HG03558 (cell line): Measurements from ENCODE around the gene FHL1.

ENCODE experiments used
- ATAC-seq: cut with Tn5 transposase; IDR thresholded peaks from one replicate; pipeline ENCODE4 v1.9.1; 2021; ENCODE audit warnings: moderate number of reproducible peaks; ENCODE audit not compliant: unreplicated experiment; ENCODE audit errors: extremely low read depth

FHL1 gene

GRCh38 chrX:136246201-136246600 lies 98.9 kb downstream of the FHL1 start:
- ATAC-seq = no peak

GRCh38 chrX:136250191-136251040 lies 103.1 kb downstream of the FHL1 start:
- ATAC-seq = peak; percentile 14

DNA sequence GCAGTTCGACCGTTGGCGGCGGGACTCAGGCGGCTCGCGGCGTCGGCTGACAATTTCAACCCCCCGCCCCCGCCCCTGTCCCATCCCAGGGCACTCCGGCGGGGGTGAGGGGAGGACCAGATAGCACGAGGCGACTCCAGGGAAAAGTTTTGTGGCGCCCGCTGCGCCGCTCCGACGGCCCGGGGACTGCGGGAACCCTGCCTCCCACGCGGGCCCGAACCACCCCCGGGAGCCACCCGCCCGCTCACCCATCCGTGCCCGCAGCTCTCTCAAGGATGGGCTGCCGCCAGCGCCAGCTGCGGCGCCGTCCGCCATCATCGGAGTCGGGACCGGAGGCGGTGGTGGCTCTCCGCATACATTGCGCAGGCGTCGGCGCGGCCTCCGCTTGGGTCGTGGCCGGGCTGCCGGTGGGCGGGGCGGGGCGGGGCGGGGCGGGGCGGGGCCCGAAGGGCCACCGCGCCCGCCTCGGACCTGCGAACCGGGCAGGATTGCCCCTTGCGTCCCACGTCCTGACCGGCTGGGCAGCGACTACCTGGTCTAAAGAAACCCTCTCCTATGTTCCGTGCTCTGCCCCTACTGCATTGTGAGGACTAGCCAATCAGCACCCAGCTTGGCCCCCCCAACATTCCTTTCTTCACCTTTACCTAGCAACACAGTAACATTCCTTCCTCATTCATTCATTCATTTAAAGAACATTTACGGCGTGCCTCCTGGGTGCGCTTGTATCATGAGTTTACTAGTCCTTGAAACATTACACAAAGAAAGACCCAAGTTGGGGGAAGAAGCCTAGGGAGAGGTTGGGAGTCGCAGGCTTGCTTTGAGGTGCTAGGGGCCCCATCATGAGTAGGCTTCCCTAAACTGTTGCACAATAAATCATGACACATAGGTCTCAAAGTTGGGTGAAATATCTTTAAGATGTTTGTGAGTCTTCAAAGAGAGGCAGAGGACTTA lies 104.0 kb downstream of the FHL1 start, which contains the start of gene MAP7D3:
Gene MAP7D3, minus strand, starts transcription at position 360 of the 951 bp plus-strand sequence. Its CDS starts 42 bp downstream, at position 318.
- ATAC-seq = peak; percentile 60

- ATAC-seq = no peak
Observed at GRCh38 chrX:136255541-136255940, 108.2 kb downstream of the FHL1 start.

DNA sequence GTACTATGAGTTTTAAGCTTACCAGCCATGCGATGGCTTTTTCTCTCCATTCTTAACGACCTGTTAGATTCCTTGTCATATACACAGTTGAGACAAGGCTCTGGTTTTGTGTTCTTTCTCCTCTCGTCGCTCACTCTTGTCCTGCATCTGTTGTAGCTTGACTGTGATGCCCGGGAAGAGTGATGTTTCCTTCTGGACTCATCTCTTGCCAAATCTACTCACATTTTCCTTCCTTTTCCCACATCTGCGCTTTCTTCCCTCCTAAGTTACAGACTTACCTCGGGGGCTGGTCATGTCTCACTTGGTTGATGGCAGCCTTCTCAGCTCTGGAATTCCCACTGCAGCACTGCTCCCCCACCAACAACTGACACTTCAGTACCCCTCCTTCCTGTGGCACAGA lies 108.7 kb downstream of the FHL1 start:
- no peak for ATAC-seq

- no peak for ATAC-seq
Observed at GRCh38 chrX:136258951-136259350, 111.6 kb downstream of the FHL1 start.

- no peak for ATAC-seq
Observed at GRCh38 chrX:136259543-136259942, 112.2 kb downstream of the FHL1 start.

GRCh38 chrX:136260776-136261175 lies 113.4 kb downstream of the FHL1 start:
- no peak for ATAC-seq
